SU-DHL-6 (cell line): Measurements from ENCODE around the gene EPHX1.

Experiments used
- EZH2phosphoT487 ChIP-seq: fragments of 200-600 bp; sonication (generic), shearing (Covaris generic); conservative IDR thresholded peaks from 2 replicates; pipeline ENCODE4 v1.6.1; 2018; ENCODE audit warnings: mild to moderate bottlenecking, antibody characterized with exemption, low read length, moderate library complexity, mixed read lengths
- TF ChIP-seq, protein P1 (sequence below): fragments of 200-600 bp; sonication (generic); IDR thresholded peaks from one replicate; pipeline ENCODE4 v1.5.1; 2017; ENCODE audit warnings: antibody characterized with exemption, mild to moderate bottlenecking, low read length, moderate library complexity; ENCODE audit not compliant: insufficient read depth, poor library complexity, severe bottlenecking

- TF ChIP-seq, protein P1, sequence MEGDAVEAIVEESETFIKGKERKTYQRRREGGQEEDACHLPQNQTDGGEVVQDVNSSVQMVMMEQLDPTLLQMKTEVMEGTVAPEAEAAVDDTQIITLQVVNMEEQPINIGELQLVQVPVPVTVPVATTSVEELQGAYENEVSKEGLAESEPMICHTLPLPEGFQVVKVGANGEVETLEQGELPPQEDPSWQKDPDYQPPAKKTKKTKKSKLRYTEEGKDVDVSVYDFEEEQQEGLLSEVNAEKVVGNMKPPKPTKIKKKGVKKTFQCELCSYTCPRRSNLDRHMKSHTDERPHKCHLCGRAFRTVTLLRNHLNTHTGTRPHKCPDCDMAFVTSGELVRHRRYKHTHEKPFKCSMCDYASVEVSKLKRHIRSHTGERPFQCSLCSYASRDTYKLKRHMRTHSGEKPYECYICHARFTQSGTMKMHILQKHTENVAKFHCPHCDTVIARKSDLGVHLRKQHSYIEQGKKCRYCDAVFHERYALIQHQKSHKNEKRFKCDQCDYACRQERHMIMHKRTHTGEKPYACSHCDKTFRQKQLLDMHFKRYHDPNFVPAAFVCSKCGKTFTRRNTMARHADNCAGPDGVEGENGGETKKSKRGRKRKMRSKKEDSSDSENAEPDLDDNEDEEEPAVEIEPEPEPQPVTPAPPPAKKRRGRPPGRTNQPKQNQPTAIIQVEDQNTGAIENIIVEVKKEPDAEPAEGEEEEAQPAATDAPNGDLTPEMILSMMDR, result no peak
- no peak for TF ChIP-seq EZH2phosphoT487
Observed at GRCh38 chr1:225825078-225825477, 15.2 kb downstream of the EPHX1 start.
